ENCODE measurements around the gene RBM4.
A peak's percentile ranks its signal among the peaks of the same experiment; 100 is the strongest.
"Not testable (repeated sequence)": the region's sequence is repeated elsewhere in the genome, so short reads cannot be mapped to it uniquely, and the experiment has no call there.

The RBM4 gene, protein sequence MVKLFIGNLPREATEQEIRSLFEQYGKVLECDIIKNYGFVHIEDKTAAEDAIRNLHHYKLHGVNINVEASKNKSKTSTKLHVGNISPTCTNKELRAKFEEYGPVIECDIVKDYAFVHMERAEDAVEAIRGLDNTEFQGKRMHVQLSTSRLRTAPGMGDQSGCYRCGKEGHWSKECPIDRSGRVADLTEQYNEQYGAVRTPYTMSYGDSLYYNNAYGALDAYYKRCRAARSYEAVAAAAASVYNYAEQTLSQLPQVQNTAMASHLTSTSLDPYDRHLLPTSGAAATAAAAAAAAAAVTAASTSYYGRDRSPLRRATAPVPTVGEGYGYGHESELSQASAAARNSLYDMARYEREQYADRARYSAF

DNA sequence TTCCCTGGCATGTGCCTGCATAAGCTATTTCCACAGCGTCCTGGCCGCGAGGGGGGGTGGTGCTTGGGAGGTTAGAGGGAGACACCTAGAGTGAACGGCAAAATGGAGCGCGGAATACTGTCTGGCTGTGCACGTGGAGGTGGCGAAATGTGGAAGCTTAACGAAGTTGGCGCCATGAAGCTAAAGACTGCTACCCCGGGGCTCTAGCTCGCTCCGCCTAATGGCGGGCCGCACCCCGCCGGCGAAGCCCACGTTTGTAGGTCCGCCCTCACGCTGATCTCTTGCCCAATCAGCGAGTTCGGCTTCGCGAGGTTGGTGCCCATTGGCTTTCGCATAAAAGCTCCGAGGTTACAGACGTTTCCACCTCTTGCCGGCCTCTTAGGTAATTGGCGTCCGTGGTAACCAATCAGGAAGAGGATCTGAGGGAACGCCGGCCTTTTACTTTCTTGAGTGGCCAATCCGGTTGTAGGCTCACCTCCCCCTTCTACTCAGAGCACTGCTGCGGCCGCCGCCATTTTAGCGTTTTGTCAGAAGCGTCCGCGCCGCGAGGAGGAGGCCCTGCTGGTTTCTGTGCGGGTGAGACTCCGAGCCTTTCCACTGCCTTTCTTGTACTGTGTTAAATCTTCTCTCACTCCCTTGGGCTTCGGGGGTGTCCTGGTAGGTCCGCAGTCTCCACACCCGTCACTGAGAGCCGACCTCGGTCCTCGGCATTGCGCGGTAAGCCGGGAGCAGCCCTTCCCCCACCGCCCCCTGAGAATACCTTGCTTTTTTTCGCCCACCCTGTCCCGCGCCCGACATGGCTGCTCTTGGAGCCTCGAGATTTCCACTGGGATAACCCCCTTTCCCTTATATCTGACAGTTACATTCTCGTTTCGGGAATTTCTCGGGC, at the start of gene RBM4:
Gene RBM4 (plus strand): TSS at position 527 of the 889 bp plus-strand sequence. CDS start 1,009 bp downstream, outside the sequence.
- H3K36me3 Mint-ChIP-seq, result peaks cover 48 to 65% of the 10 kb centered on the region in 2 donors
- peak; percentile 95 to 98 for ATAC-seq (replicated peaks)
- H3K27me3 Mint-ChIP-seq, result no peaks in the 10 kb centered on the region
- peaks cover 44 to 76% of the 10 kb centered on the region in 2 donors for H3K4me1 Mint-ChIP-seq
- peak within 1 kb of the TSS; percentile 96 to 98 for H3K4me3 Mint-ChIP-seq
- peaks cover 2 to 4% of the 10 kb centered on the region in 2 donors for H3K9me3 Mint-ChIP-seq
- peak; percentile 98 for DNase-seq
- H3K27ac Mint-ChIP-seq, result peak within 1 kb of the TSS; percentile 99

DNA sequence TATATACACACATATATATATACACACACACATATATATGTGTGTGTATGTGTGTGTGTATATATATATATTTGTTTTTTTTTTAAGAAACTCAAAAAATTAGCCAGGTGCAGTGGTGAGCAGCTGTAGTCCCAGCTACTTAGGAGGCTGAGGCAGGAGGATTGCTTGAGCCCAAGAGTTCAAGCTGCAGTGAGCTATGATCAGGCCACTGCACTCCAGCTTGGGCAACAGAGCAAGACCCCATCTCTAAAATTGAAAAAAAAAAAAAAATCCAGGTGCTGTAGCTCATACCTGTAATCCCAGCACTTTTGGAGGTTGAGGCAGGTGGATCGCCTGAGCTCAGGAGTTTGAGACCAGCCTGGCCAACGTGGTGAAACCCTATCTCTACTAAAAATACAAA, 49.2 kb upstream of the RBM4 start:
- H3K27me3 Mint-ChIP-seq; H3K27ac Mint-ChIP-seq; H3K36me3 Mint-ChIP-seq; DNase-seq; ATAC-seq (replicated peaks); H3K9me3 Mint-ChIP-seq; H3K4me3 Mint-ChIP-seq: not testable (repeated sequence)
- peaks cover 12 to 19% of the 10 kb centered on the region in 2 donors for H3K4me1 Mint-ChIP-seq

DNA sequence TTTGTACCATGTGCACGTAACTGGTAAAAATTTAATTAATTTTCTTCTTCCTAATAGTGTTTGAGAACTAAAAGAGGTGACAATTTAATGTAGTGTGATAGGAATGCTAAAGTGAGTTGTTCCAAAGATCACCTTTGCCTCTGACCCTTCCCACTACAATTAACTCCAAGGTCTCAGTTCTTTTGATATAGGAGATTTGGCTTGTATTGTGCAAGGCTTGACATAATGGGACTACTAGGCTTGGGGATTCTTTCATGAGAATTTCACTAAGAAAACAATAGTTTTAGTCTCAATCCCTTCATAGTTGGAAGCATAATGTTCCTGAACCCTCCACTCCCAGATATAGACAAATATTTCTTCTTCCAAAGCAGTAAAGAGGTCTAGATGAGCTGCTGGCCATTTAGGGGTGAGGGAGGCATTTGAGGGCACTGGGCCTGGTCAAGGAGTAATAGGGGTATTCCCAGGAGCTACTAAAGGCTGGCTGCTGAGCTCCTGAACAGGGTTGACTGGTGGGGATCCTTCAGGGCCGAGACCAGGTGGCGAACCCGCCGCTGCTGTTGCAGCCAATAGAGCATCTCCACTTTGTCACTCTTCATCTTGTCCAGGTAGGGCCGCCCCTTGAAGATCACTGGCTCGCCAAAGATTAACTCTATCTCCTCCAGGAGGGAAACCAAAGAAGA, 48.4 kb upstream of the RBM4 start:
- H3K4me1 Mint-ChIP-seq, result peaks cover 18 to 27% of the 10 kb centered on the region in 2 donors
- no peak overlapping the region for H3K27ac Mint-ChIP-seq
- peaks cover 3% of the 10 kb centered on the region in 2 donors for H3K36me3 Mint-ChIP-seq
- H3K4me3 Mint-ChIP-seq, result no peak overlapping the region
- H3K27me3 Mint-ChIP-seq, result no peaks in the 10 kb centered on the region
- no peaks in the 10 kb centered on the region for H3K9me3 Mint-ChIP-seq
- ATAC-seq (replicated peaks) (no peak), DNase-seq (no peak)

DNA sequence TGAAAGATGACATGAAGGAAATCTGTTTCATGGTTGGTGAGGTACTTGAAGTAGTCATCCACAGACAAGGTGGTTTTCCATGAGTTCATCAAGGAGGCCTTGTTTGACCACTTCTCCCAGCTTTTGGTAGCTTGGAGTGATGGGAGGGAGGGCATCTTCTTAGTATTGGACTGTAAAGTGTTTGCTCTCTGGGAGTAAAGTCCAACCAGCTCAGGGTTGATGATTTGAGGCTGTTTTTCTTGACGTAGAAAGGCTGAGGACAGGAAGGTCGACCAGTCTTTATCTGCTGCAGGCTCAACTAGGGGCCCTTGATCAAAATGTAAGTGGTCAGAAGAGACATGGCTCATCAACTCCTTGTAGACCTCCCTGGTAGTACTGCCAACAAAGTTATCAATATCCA, 47.3 kb upstream of the RBM4 start:
- H3K27me3 Mint-ChIP-seq, result no peaks in the 10 kb centered on the region
- peaks cover 3% of the 10 kb centered on the region in 2 donors for H3K36me3 Mint-ChIP-seq
- ATAC-seq (replicated peaks) (no peak), DNase-seq (no peak)
- H3K27ac Mint-ChIP-seq, result no peak overlapping the region
- H3K4me1 Mint-ChIP-seq, result peaks cover 26 to 38% of the 10 kb centered on the region in 2 donors
- H3K4me3 Mint-ChIP-seq, result no peak overlapping the region
- H3K9me3 Mint-ChIP-seq, result no peaks in the 10 kb centered on the region

DNA sequence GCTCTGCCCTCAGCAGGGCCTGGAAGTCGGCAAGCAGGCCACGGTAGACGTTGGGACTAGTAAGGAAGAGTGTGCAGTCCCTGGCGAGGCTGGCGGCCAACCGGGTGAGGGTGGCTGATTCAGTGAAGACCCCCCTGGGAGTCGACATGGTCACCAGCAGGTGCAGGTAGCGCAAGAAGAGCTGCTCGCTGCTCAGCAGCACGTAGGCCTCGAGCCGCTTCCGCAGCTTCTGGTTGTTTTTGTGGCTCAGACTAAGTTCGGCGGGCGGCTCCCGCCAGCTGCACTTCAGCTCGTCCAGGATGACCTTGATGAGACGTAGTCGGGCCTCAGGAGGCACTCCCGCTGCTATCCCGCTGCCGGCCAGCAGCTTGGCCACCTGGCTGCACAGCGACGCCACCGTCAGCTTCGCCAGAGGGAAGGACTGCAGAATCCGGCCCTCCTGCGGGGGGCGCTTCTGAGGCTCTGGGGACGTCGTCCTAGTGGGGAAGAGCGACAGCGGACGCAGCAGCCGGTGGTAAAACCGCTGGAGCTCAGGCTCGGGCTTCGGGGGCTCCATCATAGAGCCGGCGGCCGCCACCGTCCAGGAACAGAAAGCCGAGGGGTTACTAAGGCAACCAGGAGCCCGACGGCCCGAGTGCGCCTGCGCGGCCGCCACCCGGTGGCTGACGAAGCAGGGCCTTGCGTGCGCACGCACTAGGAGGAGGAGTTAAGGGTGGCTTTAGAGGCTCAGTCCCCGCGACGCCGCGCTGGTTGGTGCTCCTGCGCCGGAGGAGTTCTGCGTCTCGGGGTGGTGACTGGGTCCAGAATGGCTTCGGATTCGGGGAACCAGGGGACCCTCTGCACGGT, 45.8 kb upstream of the RBM4 start, which contains the start of the genes CCDC87 and CCS:
Gene CCDC87 (minus strand): TSS at position 607 of the 846 bp plus-strand sequence. CDS start 48 bp downstream, at position 559.
Gene CCS (plus strand): TSS at position 729 of the 846 bp plus-strand sequence. CDS start 77 bp downstream, at position 806.
- Mint-ChIP-seq H3K36me3 (peaks cover 3% of the 10 kb centered on the region in 2 donors), H3K9me3 (no peaks in the 10 kb centered on the region), H3K4me1 (peaks cover 28 to 44% of the 10 kb centered on the region in 2 donors), H3K4me3 (peak within 1 kb of the TSS; percentile 98 to 100), H3K27me3 (no peaks in the 10 kb centered on the region), H3K27ac (peak within 1 kb of the TSS; percentile 99)
- DNase-seq, result peak; percentile 93
- ATAC-seq (replicated peaks), result peak; percentile 96 to 97

DNA sequence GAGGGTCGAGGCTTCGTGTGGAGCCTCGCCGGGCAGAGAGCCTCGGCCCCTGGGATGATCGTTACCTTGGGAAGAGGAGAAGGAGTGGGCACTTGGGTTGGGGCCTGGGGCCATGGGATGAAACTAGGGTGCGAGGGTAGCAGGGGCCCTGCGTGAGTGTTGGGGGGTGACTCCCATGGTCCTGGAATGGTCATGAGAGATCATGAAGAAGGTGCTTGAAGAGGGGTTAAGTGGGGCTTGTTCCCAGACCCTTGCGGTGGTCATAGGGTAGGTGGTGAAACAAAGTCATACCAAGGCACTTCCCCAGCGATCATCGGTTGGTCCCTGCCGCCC, 45.2 kb upstream of the RBM4 start:
- Mint-ChIP-seq H3K9me3 (no peaks in the 10 kb centered on the region), H3K27me3 (no peaks in the 10 kb centered on the region), H3K27ac (peak overlapping the region; percentile 99), H3K4me3 (peak overlapping the region; percentile 98 to 100), H3K4me1 (peaks cover 29 to 44% of the 10 kb centered on the region in 2 donors), H3K36me3 (peaks cover 3% of the 10 kb centered on the region in 2 donors)
- ATAC-seq (replicated peaks) (peak; percentile 13 to 14), DNase-seq (no peak)

DNA sequence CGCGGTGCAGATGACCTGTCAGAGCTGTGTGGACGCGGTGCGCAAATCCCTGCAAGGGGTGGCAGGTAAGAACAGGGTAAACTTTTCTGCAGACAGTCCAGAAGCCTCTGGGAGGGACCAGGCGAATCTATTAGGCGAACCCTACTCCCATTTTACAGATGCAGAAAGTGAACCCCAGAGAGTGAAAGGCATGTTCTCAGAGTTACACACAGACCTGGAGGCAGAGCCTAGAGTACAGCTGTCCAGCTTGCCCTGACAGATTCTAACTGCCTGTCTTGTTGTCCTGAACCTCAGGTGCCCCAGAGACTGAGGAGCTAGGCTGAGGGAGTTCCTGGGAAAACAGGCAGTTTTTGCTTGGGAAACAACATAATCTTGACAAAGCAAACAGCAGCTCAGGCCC, 44.9 kb upstream of the RBM4 start:
- H3K9me3 Mint-ChIP-seq, result no peaks in the 10 kb centered on the region
- peak overlapping the region; percentile 98 to 100 for H3K4me3 Mint-ChIP-seq
- no peak for ATAC-seq (replicated peaks)
- no peak for DNase-seq
- peak overlapping the region; percentile 99 for H3K27ac Mint-ChIP-seq
- peaks cover 3% of the 10 kb centered on the region in 2 donors for H3K36me3 Mint-ChIP-seq
- H3K27me3 Mint-ChIP-seq, result no peaks in the 10 kb centered on the region
- peaks cover 29 to 44% of the 10 kb centered on the region in 2 donors for H3K4me1 Mint-ChIP-seq

DNA sequence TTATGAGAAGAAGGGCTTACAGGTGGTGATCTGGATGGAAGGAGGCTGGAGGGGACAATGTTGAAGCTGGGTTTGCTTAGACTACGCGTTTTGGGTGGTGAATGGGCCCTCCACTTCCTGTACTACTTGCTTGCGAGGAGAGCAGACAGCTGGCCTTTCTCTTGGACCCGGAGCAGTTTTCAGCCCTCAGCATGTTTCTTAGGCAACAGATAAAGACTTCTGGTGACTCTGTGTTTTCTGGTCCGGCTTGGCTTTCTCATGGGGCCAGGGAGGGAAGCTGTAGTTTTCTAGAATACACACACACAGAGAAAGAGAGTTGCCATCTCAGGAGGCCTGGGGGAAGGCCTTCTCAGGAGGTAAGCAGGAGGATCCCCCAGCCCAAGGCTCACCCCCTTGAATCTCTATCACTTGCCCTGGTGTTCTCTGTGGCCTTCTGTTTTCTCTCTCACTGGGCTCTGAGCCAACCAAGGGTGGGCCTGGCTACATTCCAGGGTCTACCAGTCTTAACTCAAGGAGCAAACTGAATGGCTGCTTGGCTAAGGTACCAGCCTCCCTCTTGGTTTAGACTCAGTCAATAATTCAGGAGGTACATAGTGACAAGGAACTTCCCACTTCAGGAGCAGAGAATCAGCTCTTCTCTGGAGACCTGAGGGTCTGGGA, 43.1 kb upstream of the RBM4 start:
- Mint-ChIP-seq H3K27me3 (no peaks in the 10 kb centered on the region), H3K36me3 (peaks cover 10 to 11% of the 10 kb centered on the region in 2 donors), H3K9me3 (no peaks in the 10 kb centered on the region), H3K4me1 (peaks cover 32 to 50% of the 10 kb centered on the region in 2 donors), H3K27ac (peak overlapping the region; percentile 63), H3K4me3 (peak overlapping the region; percentile 69 to 72)
- peak in 1 of 2 donors; percentile 15 for ATAC-seq (replicated peaks)
- DNase-seq, result peak; percentile 7

DNA sequence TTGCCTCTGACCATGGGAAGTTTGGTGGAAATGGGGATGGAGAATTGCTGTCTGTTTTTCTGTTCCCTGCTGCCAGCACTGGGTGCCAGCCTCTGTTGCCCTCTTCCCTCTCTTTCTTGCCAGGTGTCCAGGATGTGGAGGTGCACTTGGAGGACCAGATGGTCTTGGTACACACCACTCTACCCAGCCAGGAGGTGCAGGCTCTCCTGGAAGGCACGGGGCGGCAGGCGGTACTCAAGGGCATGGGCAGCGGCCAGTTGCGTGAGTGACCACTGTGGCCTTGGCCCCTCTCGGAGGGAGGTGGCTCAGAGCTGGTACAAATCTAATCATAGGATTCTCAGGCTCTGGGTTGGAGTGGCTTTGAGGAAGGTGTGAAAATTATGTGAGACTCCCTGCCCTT, 39.5 kb upstream of the RBM4 start:
- H3K4me1 Mint-ChIP-seq, result peaks cover 23 to 49% of the 10 kb centered on the region in 2 donors
- no peaks in the 10 kb centered on the region for H3K9me3 Mint-ChIP-seq
- no peaks in the 10 kb centered on the region for H3K27me3 Mint-ChIP-seq
- H3K36me3 Mint-ChIP-seq, result peaks cover 22% of the 10 kb centered on the region in 2 donors
- no peak overlapping the region for H3K4me3 Mint-ChIP-seq
- DNase-seq (no peak), ATAC-seq (replicated peaks) (no peak)
- H3K27ac Mint-ChIP-seq, result no peak overlapping the region

DNA sequence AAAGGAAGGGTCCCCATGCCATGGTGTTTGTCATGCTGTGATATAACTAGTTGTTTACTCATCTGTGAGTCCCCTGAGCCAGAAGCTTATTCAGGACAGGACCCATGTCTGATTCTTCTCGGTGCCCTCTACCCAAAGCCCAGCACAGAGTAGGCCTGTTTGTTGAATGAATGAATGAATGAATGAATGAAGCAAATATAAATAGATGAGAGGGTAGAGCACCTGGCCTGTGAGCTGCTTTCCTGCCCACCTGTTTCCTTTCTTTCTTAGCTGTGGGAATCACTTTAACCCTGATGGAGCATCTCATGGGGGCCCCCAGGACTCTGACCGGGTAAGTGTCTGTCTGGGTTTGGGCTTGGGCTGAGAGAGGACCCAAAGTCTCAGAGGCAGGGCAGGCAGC, 38.3 kb upstream of the RBM4 start:
- peaks cover 29 to 34% of the 10 kb centered on the region in 2 donors for H3K36me3 Mint-ChIP-seq
- ATAC-seq (replicated peaks) (no peak), DNase-seq (no peak)
- no peaks in the 10 kb centered on the region for H3K9me3 Mint-ChIP-seq
- no peaks in the 10 kb centered on the region for H3K27me3 Mint-ChIP-seq
- H3K27ac Mint-ChIP-seq, result no peak overlapping the region
- no peak overlapping the region for H3K4me3 Mint-ChIP-seq
- H3K4me1 Mint-ChIP-seq, result peaks cover 19 to 40% of the 10 kb centered on the region in 2 donors

DNA sequence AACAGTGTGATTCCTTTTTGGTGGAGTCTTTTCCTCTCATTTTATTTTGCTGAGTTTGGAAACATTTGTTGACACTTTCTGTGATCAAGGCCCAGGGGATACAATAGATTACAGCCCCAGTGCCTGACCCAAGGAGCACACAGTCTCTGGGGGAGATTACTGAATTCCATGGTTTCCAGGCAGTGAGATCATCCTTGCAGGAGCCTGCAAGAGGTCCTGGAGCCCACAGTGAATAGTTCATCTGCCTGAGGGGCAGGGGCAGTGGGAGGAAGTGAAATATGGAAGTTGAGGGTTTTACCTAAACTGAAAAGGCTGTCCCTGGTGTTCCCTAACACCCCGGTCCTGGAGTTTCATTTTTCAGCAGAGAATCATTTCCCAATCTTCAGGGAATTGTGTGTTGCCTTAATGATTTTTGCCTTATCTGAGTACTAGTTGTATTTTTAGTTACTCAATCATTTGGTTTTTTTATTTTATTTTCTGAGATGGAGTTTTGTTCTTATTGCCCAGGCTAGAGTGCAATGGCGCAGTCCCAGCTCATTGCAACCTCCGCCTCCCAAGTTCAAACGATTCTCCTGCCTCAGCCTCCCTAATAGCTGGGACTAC, 37.8 kb upstream of the RBM4 start:
- H3K9me3 Mint-ChIP-seq, result no peaks in the 10 kb centered on the region
- peaks cover 34 to 38% of the 10 kb centered on the region in 2 donors for H3K36me3 Mint-ChIP-seq
- no peak overlapping the region for H3K4me3 Mint-ChIP-seq

DNA sequence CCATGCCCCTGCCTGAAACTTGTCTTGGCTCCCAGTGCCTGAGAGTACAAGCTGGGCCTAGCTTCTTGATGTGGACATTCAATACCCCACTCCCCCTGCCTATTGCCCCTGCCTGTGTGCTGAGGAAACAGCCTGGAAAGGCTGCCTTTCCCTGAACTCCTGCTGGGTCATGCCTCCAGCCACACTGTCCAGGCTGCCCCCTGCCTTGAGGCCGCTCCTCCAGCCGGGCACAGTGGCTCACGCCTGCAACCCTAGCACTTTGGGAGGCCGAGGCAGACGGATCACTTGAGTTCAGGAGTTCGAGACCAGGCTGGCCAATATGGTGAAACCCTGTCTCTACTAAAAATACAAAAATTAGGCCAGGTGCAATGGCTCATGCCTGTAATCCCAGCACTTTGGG, 35.4 kb upstream of the RBM4 start:
- H3K4me1 Mint-ChIP-seq, result peaks cover 14 to 41% of the 10 kb centered on the region in 2 donors
- ATAC-seq (replicated peaks), result no peak
- H3K27me3 Mint-ChIP-seq, result no peaks in the 10 kb centered on the region

More for the DNA sequence above, 37.8 kb upstream of the RBM4 start:
- Mint-ChIP-seq H3K27ac (peak overlapping the region; percentile 31), H3K4me1 (peaks cover 14 to 35% of the 10 kb centered on the region in 2 donors), H3K27me3 (no peaks in the 10 kb centered on the region)
- DNase-seq (no peak), ATAC-seq (replicated peaks) (no peak)

More for the DNA sequence above, 35.4 kb upstream of the RBM4 start:
- DNase-seq, result no peak
- Mint-ChIP-seq H3K9me3 (no peaks in the 10 kb centered on the region), H3K36me3 (peaks cover 45 to 55% of the 10 kb centered on the region in 2 donors), H3K4me3 (no peak overlapping the region), H3K27ac (no peak overlapping the region)
